Vagina (tissue), 2 donors: Measurements from ENCODE around the gene TAS2R19. TPM values are rescaled to one million over a fixed set of nuclear protein-coding genes. Genes with fewer than 3 reads are reported as not detected.
"Not testable (repeated sequence)": the region's sequence is repeated elsewhere in the genome, so short reads cannot be mapped to it uniquely, and the experiment has no call there.

Source experiments
- DNase-seq, 2 donors: peaks; one replicate each; pipeline ENCODE4 v3.0.0-alpha.2; 2017; ENCODE audit errors: extremely low spot score in 2 of 2
- H3K27ac ChIP-seq: fragments of 200-600 bp; sonication (generic); one replicate; pipeline ENCODE4 v1.5.1; 2019
- H3K27me3 ChIP-seq: fragments of 200-600 bp; sonication (generic); one replicate; pipeline ENCODE4 v1.5.1; 2019
- H3K36me3 ChIP-seq, 2 donors: fragments of 200-600 bp; sonication (generic); one replicate each; pipeline ENCODE4 v1.5.1; 2017 to 2019
- H3K4me1 ChIP-seq: fragments of 200-600 bp; sonication (generic); one replicate; pipeline ENCODE4 v1.5.1; 2019
- H3K4me3 ChIP-seq, 2 donors: fragments of 200-600 bp; sonication (generic); 1 replicate in 1 of 2; 2 replicates in 1 of 2; pipeline ENCODE4 v1.5.1; 2016 to 2019
- H3K9me3 ChIP-seq: fragments of 200-600 bp; sonication (generic); one replicate; pipeline ENCODE4 v1.5.1; 2019
- POLR2A ChIP-seq, 2 donors: fragments of 450-650 bp; IDR thresholded peaks; one replicate each; pipeline ENCODE4 v1.6.1; 2017; ENCODE audit warnings: antibody characterized with exemption in 2 of 2, mild to moderate bottlenecking in 2 of 2, moderate library complexity in 2 of 2
- POLR2AphosphoS5 ChIP-seq, 2 donors: sonication (generic); formaldehyde crosslinking; IDR thresholded peaks; one replicate each; pipeline ENCODE4 v1.9.0; 2017; ENCODE audit warnings: antibody characterized with exemption in 2 of 2, mild to moderate bottlenecking in 2 of 2, low read depth in 1 of 2; ENCODE audit not compliant: insufficient read depth in 1 of 2
- intact Hi-C: fragments of 100-400 bp; cut with DNase I; formaldehyde crosslinking; loops from one replicate; pipeline ENCODE4 v1.15.1; 2023
- total RNA-seq: library from RNA; depleted of rRNA; stranded (reverse); fragments of >200 nt; gene quantifications from one replicate; pipeline ENCODE4 v1.2.3, GENCODE V29; 2016
- TF ChIP-seq, protein P1 (sequence below), 3 experiments: fragments of 450-650 bp in 2 of 3; fragments of 200-600 bp in 1 of 3; sonication (generic) in 1 of 3; IDR thresholded peaks; one replicate each; pipeline ENCODE4 v1.5.1; 2017 to 2019; ENCODE audit warnings: antibody characterized with exemption in 3 of 3, mild to moderate bottlenecking in 2 of 3, moderate library complexity in 2 of 3

Gene TAS2R19
- total RNA-seq, 1 donor from 2014 or later = 6.4 TPM

- no peaks in the 10 kb centered on the region for H3K9me3 ChIP-seq
- H3K27ac ChIP-seq = no peak overlapping the region
- intact Hi-C loops = no loop called here
- no peak for TF ChIP-seq POLR2AphosphoS5 (IDR thresholded peaks at IDR 0.05; ENCODE audit: insufficient read depth in 1 of 2, low read depth in 1 of 2)
- TF ChIP-seq POLR2A (IDR thresholded peaks at IDR 0.05) = no peak
- no peaks in the 10 kb centered on the region for H3K4me1 ChIP-seq
- no peak for DNase-seq
- H3K4me3 ChIP-seq = no peak overlapping the region
- H3K36me3 ChIP-seq = no peaks in the 10 kb centered on the region
- H3K27me3 ChIP-seq = no peaks in the 10 kb centered on the region
These were observed 16.8 kb upstream of the TAS2R19 start for GRCh38 chr12:11039171-11039570.

DNA sequence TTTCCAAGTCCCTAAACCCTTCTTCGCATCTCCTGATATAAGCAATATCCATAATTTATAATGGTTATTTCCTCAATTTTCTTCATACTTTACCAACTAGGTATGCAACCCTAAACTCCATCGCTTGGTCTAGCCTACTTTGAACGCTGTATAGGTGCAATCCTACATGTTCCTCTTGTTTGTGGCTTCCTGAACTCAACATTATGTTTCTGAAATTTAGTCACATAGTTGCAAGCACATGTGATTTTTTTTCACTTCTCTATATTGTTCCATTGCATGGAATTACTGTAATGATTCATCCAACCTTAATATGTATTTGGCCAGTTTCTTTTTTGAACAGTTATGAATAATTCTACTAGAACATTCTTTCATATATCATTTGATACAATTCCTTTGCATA lies 11.5 kb upstream of the TAS2R19 start:
- H3K27me3 ChIP-seq, DNase-seq, H3K27ac ChIP-seq, intact Hi-C loops, H3K36me3 ChIP-seq, H3K9me3 ChIP-seq, H3K4me1 ChIP-seq, H3K4me3 ChIP-seq: not testable (repeated sequence)

GRCh38 chr12:11031307-11031706 lies 8.9 kb upstream of the TAS2R19 start, which contains the start of gene TAS2R31:
Gene TAS2R31, minus strand, starts transcription at chr12:11031407. Its CDS starts 72 bp downstream, at chr12:11031335.
- intact Hi-C loops = no loop called here
- no peak for TF ChIP-seq POLR2AphosphoS5 (IDR thresholded peaks at IDR 0.05; ENCODE audit: insufficient read depth in 1 of 2, low read depth in 1 of 2)
- no peak for TF ChIP-seq POLR2A (IDR thresholded peaks at IDR 0.05)
- TF ChIP-seq, protein P1, sequence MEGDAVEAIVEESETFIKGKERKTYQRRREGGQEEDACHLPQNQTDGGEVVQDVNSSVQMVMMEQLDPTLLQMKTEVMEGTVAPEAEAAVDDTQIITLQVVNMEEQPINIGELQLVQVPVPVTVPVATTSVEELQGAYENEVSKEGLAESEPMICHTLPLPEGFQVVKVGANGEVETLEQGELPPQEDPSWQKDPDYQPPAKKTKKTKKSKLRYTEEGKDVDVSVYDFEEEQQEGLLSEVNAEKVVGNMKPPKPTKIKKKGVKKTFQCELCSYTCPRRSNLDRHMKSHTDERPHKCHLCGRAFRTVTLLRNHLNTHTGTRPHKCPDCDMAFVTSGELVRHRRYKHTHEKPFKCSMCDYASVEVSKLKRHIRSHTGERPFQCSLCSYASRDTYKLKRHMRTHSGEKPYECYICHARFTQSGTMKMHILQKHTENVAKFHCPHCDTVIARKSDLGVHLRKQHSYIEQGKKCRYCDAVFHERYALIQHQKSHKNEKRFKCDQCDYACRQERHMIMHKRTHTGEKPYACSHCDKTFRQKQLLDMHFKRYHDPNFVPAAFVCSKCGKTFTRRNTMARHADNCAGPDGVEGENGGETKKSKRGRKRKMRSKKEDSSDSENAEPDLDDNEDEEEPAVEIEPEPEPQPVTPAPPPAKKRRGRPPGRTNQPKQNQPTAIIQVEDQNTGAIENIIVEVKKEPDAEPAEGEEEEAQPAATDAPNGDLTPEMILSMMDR (IDR thresholded peaks at IDR 0.05) = no peak
- Histone ChIP-seq H3K4me3 (no peak within 1 kb of the TSS), H3K4me1 (no peaks in the 10 kb centered on the region), H3K27me3 (no peaks in the 10 kb centered on the region), H3K27ac (no peak within 1 kb of the TSS), H3K36me3 (no peaks in the 10 kb centered on the region), H3K9me3 (no peaks in the 10 kb centered on the region)
- DNase-seq = no peak

DNA sequence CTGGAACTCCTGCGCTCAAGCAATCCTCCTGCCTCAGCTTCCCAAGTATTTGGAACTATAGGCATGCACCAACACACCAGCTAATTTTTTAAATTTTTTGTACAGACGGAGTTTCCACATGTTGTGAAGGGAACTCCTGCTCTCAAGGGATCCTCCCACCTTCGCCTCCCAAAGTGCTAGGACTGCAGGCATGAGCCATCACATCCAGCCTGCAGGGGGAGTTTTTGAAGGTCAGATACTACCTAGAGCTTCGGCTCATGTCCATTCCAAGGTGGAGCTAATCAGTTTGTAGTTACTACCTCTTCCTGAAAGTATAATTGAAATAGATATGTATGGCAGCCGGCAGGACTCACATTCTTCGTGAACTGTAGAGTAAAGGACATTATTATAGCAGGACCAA lies 3.7 kb upstream of the TAS2R19 start:
- DNase-seq = no peak
- H3K9me3 ChIP-seq = no peaks in the 10 kb centered on the region
- H3K27me3 ChIP-seq = no peaks in the 10 kb centered on the region
- TF ChIP-seq, protein P1 (IDR thresholded peaks at IDR 0.05) = no peak
- TF ChIP-seq POLR2AphosphoS5 (IDR thresholded peaks at IDR 0.05; ENCODE audit: insufficient read depth in 1 of 2, low read depth in 1 of 2) (no peak), POLR2A (IDR thresholded peaks at IDR 0.05) (no peak)
- no peak overlapping the region for H3K4me3 ChIP-seq
- no peaks in the 10 kb centered on the region for H3K4me1 ChIP-seq
- H3K27ac ChIP-seq = no peak overlapping the region
- no peaks in the 10 kb centered on the region for H3K36me3 ChIP-seq
- intact Hi-C loops = no loop called here

GRCh38 chr12:11023387-11023786 lies 967 bp upstream of the TAS2R19 start:
- H3K36me3 ChIP-seq = no peaks in the 10 kb centered on the region
- TF ChIP-seq POLR2AphosphoS5 (IDR thresholded peaks at IDR 0.05; ENCODE audit: insufficient read depth in 1 of 2, low read depth in 1 of 2) (no peak), POLR2A (IDR thresholded peaks at IDR 0.05) (no peak)
- TF ChIP-seq, protein P1 (IDR thresholded peaks at IDR 0.05) = no peak
- intact Hi-C loops = no loop called here
- no peaks in the 10 kb centered on the region for H3K4me1 ChIP-seq
- no peak overlapping the region for H3K4me3 ChIP-seq
- H3K9me3 ChIP-seq = no peaks in the 10 kb centered on the region
- no peak for DNase-seq
- H3K27ac ChIP-seq = no peak overlapping the region
- H3K27me3 ChIP-seq = no peaks in the 10 kb centered on the region

- intact Hi-C loops = no loop called here
- no peaks in the 10 kb centered on the region for H3K27me3 ChIP-seq
- H3K36me3 ChIP-seq = peaks cover 0 to 4% of the 10 kb centered on the region in 2 donors
- no peaks in the 10 kb centered on the region for H3K4me1 ChIP-seq
- no peaks in the 10 kb centered on the region for H3K9me3 ChIP-seq
- no peak for DNase-seq
- H3K4me3 ChIP-seq = no peak overlapping the region
- no peak overlapping the region for H3K27ac ChIP-seq
- TF ChIP-seq POLR2A (IDR thresholded peaks at IDR 0.05) = no peak
- TF ChIP-seq, protein P1 (IDR thresholded peaks at IDR 0.05) = no peak
- no peak for TF ChIP-seq POLR2AphosphoS5 (IDR thresholded peaks at IDR 0.05; ENCODE audit: insufficient read depth in 1 of 2, low read depth in 1 of 2)
These were observed 5.5 kb downstream of the TAS2R19 start for GRCh38 chr12:11016937-11017336.
